Suppressor macrophage (primary cell): ENCODE measurements around the gene DMRT1.

Experiments used
- DNase-seq, 4 experiments: peaks; one replicate each; pipeline ENCODE4 v3.0.0-alpha.2; 2020 to 2022

Gene DMRT1

GRCh38 chr9:926976-927375, 85.5 kb downstream of the DMRT1 start:
- DNase-seq: no peak

- DNase-seq: peak in 3 of 4 experiments; percentile 17 to 52 (median 33)
These were observed 87.0 kb downstream of the DMRT1 start for GRCh38 chr9:928363-929042.

GRCh38 chr9:929719-930118, 88.2 kb downstream of the DMRT1 start:
- no peak for DNase-seq

GRCh38 chr9:933356-933755, 91.9 kb downstream of the DMRT1 start:
- no peak for DNase-seq

- no peak for DNase-seq
These were observed 94.0 kb downstream of the DMRT1 start for GRCh38 chr9:935348-935965.

DNA sequence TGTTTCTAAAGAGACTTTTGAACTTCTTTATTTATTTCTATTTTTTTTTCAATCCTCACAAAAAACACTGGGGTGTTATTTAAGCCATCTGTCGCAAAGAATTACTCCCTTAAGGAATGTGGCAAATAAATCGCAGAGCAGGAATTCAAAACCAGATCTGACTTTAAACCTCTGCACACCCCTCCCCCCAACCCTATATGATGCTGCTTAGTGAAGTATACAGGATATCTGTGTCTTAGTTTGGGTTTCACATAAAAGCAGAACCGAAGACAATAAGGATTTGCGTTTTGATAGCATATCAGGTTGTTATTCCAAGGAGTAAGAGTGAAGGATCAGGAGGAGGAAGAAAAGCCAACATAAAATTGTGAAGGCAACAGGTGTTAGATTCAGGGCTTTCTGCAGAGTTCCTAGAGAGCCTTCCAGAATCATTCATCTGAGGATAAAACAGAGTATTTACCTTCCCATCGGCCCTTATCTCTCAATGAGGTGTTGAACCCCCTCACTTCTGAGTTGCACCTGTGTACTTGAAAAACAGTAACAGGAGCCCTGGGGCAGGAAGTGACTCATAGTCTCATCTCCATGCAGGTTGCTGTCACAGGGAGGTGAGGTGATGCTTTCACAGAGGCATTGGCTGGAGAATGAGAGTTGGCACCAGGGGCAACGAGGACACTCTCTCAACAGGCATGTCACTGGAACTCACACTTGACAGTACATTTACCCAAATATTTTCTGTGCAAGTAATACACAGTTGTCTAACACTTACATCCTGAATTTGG, 101.5 kb downstream of the DMRT1 start:
- no peak for DNase-seq

- no peak for DNase-seq
These were observed 106.5 kb downstream of the DMRT1 start for GRCh38 chr9:947985-948384.

GRCh38 chr9:948497-948896, 107.0 kb downstream of the DMRT1 start:
- no peak for DNase-seq

DNA sequence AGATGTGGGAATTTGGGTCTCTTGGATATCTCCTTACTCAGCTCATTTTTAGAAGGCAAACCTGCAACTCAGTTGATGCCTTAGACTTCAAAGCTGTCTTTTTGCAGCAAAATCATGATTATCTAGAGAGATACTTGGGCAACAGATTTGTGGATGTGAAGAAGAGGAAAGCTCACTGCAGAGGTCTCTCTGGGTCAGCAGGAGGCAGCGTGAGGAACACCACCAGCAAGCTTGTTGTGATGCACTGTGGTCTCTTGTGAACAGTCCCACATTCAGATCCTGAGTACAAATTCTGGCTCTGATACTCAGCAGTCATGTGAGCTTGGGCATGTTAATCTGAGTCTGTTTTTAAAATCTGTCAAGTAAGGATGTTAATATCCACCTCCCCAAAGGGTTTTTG, 108.6 kb downstream of the DMRT1 start:
- DNase-seq: no peak

- no peak for DNase-seq
These were observed 111.0 kb downstream of the DMRT1 start for GRCh38 chr9:952546-952945.

- DNase-seq: no peak
These were observed 117.6 kb downstream of the DMRT1 start for GRCh38 chr9:959105-959504.

DNA sequence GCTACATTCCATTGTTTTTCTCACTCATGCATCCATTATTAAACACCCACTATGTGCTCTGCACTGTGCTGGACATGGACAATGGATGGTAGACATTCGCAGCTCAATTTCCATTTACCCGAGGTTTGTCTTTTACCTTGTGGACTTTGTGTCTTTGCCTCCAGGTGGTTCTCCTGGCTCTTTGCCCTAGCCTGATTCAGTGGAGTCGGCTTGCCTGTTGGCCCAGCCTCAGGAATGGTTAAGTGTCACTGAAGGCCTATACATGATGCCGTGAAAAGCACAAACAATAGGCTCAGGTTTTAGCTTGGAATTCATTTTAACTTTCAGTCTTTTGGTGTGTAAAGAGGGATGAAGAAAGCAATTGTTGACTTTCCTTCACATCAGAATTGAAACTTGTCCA, 118.4 kb downstream of the DMRT1 start:
- DNase-seq: no peak

GRCh38 chr9:962023-962422, 120.5 kb downstream of the DMRT1 start:
- no peak for DNase-seq

DNA sequence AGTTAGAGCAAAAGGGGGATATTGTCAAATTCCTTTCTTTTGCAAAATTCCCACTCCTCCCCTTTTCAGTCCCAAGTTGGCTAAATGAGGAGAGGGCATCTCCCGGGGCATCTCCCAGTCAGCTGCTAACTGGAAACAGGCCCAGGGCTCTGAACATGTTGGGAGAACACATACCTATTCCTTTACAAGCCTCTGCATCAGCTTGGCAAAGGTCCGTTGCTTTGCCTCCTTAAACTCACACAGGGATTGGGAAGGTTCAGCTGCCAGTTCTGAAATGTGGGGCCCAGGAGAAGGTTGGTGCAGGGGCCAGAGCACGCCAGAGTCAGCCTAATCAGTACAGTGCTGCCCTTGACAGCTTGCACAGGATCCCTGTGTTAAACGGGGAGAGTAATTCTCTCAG, 124.0 kb downstream of the DMRT1 start:
- no peak for DNase-seq

- DNase-seq: no peak
These were observed 125.4 kb downstream of the DMRT1 start for GRCh38 chr9:966870-967269.

DNA sequence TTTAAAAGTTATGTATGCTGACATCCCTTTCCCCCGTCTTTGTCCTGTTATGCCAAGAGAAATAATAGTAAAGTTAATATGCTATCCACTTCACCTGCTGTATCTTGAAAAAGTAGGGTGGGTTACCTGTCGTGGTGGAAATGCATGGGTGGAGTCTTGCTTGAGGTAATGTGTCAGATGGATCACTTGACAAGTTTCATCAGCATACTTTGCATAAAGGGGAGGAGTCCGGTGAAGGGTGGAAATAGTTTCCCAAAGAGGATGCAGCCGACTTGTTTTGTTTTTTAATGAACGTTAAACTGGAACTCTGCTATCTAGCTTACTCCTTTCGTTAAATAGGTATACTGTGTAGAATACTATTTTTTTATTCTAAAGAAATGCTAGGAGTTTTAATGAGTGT, 125.9 kb downstream of the DMRT1 start:
- DNase-seq: no peak

DNA sequence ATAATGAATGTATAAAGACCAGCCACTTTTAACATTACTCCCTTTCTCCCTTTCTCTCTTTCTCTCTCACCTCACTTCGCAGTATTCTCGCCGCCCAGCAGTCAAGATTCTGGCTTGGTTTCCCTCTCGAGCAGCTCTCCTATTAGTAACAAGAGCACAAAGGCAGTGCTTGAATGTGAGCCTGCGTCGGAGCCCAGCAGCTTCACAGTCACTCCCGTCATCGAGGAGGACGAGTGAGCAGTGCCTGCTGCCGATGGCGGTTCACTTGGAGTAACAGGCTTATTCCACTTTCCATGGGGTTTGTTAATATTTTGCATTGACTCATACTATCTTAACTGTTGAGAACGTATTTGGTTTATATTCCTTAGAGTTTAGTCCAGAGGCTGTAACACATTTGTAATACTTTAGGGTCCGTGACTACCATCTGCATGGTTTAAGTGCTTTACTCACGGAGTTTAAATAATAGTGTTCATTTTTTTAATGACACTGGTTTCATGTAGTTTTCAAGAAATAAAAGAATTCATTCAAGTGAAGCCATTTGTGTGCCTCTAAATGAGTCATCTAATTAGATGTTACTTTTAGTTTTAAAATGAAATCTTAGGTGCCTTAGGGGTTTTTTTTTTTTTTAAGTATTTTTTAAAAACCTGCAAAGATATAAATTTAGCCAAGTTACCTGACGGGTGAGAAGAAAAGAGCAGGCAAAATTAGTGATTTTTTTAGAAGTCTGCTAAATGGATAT, 126.6 kb downstream of the DMRT1 start:
- DNase-seq: no peak

- DNase-seq: no peak
These were observed 128.0 kb downstream of the DMRT1 start for GRCh38 chr9:969310-970150.

GRCh38 chr9:970151-970996, 128.9 kb downstream of the DMRT1 start:
- no peak for DNase-seq

DNA sequence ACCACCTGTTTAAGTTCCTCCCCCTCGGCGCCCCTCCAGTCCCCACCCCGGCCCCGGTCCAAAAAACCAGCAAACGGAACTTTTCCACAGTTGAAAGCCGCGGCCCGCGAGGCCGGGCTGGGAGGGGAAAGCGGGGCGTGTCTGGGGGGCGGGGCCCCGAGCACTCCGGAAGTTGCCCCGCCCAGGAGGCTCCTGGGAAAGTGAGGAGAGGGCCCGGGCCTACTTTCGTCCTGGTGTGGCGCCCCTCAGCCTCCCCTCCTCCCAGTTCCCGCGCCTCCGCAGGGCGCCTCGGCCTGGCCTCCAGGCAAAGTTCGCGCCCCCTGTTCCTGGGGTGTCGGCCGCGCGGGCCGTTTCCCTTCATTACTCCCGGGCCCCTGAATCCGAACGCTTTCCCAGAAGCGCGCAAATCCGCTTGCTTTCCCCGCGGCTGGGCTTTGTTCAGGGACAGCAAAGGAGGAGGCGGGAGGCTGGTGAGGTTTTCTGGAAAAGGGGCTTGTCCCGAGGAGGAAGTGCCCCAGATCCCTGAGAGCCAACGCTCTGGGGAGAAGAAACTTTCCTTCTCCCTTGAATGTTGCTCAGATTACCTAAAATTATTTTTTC, 130.5 kb downstream of the DMRT1 start:
- DNase-seq: peak in 2 of 4 experiments; percentile 50 to 66
